CD4-positive, alpha-beta T cell (primary cell): ENCODE data around the gene PRKCG. TPM values are rescaled to one million over a fixed set of nuclear protein-coding genes. Genes with fewer than 3 reads are reported as not detected.

ENCODE experiments used
- ATAC-seq: fragments of 200-7000 bp; cut with Tn5 transposase; one replicate; pipeline ENCODE4 v1.10.0; 2022; ENCODE audit warnings: mild to moderate bottlenecking; ENCODE audit not compliant: poor library complexity
- CTCF ChIA-PET: fragments of 350-600 bp; sonication (Branson Sonifier 250); formaldehyde crosslinking; loops from one replicate; lab custom pipeline; 2021; ENCODE audit warnings: antibody characterized with exemption, inconsistent platforms; lab: Charles Lee
- POLR2A ChIA-PET: fragments of 350-600 bp; sonication (Branson Sonifier 250); formaldehyde crosslinking; loops from one replicate; lab custom pipeline; 2021; ENCODE audit warnings: antibody characterized with exemption, inconsistent platforms; lab: Charles Lee
- DNase-seq, 14 experiments: peaks; one replicate each; pipeline ENCODE4 v3.0.0-alpha.2; 2013 to 2020; ENCODE audit warnings: mixed read lengths in 2 of 14
- H3K27ac ChIP-seq, 2 donors: one replicate each; pipeline versions ENCODE4 v1.5.1 to v1.7.0; 2013; ENCODE audit warnings: low read length in 2 of 2, low read depth in 1 of 2, mild to moderate bottlenecking in 1 of 2
- H3K27me3 ChIP-seq, 2 experiments: 1 replicate in 1 of 2; 2 replicates in 1 of 2; pipeline versions ENCODE4 v1.6.1 to v1.7.0; 2013; ENCODE audit warnings: low read length in 2 of 2, control low read depth in 1 of 2, mild to moderate bottlenecking in 1 of 2, moderate library complexity in 1 of 2; ENCODE audit not compliant: insufficient read depth in 2 of 2, control insufficient read depth in 1 of 2
- H3K36me3 ChIP-seq: one replicate; pipeline ENCODE4 v1.6.1; 2013; ENCODE audit warnings: low read length, control low read depth; ENCODE audit not compliant: insufficient read depth
- H3K4me1 ChIP-seq: one replicate; pipeline ENCODE4 v1.6.1; 2013; ENCODE audit warnings: low read length, control low read depth; ENCODE audit not compliant: insufficient read depth
- H3K4me3 ChIP-seq: one replicate; pipeline ENCODE4 v1.5.1; 2013; ENCODE audit warnings: mild to moderate bottlenecking, low read length, moderate library complexity
- H3K9me3 ChIP-seq, 2 experiments: 1 replicate in 1 of 2; 2 replicates in 1 of 2; pipeline versions ENCODE4 v1.6.1 to v1.7.0; 2013; ENCODE audit warnings: low read length in 2 of 2, mild to moderate bottlenecking in 2 of 2, control low read depth in 1 of 2, moderate library complexity in 1 of 2; ENCODE audit not compliant: control insufficient read depth in 1 of 2, insufficient read depth in 1 of 2
- H3K27ac Mint-ChIP-seq: one replicate; pipeline ENCODE4 v1.8.0; 2020; ENCODE audit warnings: mixed read lengths
- H3K27me3 Mint-ChIP-seq: one replicate; pipeline ENCODE4 v1.8.0; 2021; ENCODE audit warnings: mixed read lengths
- H3K36me3 Mint-ChIP-seq: one replicate; pipeline ENCODE4 v1.8.0; 2021; ENCODE audit warnings: low read depth, mixed read lengths
- H3K4me1 Mint-ChIP-seq: one replicate; pipeline ENCODE4 v1.8.0; 2021; ENCODE audit warnings: low read depth, mixed read lengths
- H3K4me3 Mint-ChIP-seq: one replicate; pipeline ENCODE4 v1.8.0; 2020; ENCODE audit warnings: mild to moderate bottlenecking, mixed read lengths
- H3K9me3 Mint-ChIP-seq: one replicate; pipeline ENCODE4 v1.8.0; 2020; ENCODE audit warnings: mixed read lengths
- intact Hi-C, 2 experiments: fragments of 100-400 bp; cut with DNase I in 1 of 2; cut with micrococcal nuclease in 1 of 2; formaldehyde crosslinking; loops; one replicate each; pipeline versions ENCODE4 v1.15.1 to v1.9.0; 2023 to 2025; cut with DNase I, micrococcal nuclease
- total RNA-seq, 174 experiments: library from RNA in 2 of 174; stranded (reverse) in 2 of 174; gene quantifications; one replicate each; pipeline ENCODE4 v1.2.3 and lab custom pipeline; 2021 to 2026
- TF ChIP-seq, protein P1 (sequence below): fragments of 200-600 bp; IDR thresholded peaks from one replicate; pipeline ENCODE4 v1.8.0; 2022; ENCODE audit warnings: antibody characterized with exemption, mild to moderate bottlenecking

PRKCG gene
- total RNA-seq, 2 experiments from 2014 or later = 1.5 to 1.6 TPM

DNA sequence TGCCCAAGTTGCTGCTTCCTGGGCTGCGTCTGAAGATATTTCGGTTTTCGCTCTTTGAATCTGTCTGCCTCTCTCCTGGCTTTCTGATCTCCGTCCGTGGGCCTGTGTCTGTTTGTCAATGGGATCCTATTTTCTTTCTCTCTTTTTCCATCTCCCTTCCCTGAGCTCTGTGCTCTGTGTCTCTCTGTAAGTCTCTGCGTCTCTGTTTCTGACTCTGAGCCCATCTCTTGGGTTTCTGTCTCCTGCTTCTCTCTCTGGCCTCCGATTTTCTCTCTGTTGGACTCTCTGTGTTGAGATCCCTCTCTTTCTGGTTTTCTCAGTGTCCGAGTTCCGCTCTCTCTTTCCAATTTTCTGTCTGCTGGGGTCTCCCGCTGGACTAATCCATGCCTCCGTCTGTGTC lies 1.7 kb downstream of the PRKCG start:
- peak overlapping the region; percentile 49 for H3K4me3 Mint-ChIP-seq
- peaks cover 10% of the 10 kb centered on the region for H3K4me1 Mint-ChIP-seq
- no peak for DNase-seq
- Histone ChIP-seq H3K27me3 (peaks cover 47 to 53% of the 10 kb centered on the region in 2 experiments), H3K27ac (no peak overlapping the region), H3K4me3 (no peak overlapping the region), H3K9me3 (peaks cover 0 to 11% of the 10 kb centered on the region in 2 experiments), H3K4me1 (peaks cover 40% of the 10 kb centered on the region), H3K36me3 (no peaks in the 10 kb centered on the region)
- peaks cover 33% of the 10 kb centered on the region for H3K27me3 Mint-ChIP-seq
- intact Hi-C loops = loop anchor here in 1 of 2 experiments (2.0 kb wide), 1 partner anchor 19 kb away; no protein-coding TSS in a partner anchor
- H3K36me3 Mint-ChIP-seq = no peaks in the 10 kb centered on the region
- TF ChIP-seq, protein P1, sequence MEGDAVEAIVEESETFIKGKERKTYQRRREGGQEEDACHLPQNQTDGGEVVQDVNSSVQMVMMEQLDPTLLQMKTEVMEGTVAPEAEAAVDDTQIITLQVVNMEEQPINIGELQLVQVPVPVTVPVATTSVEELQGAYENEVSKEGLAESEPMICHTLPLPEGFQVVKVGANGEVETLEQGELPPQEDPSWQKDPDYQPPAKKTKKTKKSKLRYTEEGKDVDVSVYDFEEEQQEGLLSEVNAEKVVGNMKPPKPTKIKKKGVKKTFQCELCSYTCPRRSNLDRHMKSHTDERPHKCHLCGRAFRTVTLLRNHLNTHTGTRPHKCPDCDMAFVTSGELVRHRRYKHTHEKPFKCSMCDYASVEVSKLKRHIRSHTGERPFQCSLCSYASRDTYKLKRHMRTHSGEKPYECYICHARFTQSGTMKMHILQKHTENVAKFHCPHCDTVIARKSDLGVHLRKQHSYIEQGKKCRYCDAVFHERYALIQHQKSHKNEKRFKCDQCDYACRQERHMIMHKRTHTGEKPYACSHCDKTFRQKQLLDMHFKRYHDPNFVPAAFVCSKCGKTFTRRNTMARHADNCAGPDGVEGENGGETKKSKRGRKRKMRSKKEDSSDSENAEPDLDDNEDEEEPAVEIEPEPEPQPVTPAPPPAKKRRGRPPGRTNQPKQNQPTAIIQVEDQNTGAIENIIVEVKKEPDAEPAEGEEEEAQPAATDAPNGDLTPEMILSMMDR = no peak
- no peaks in the 10 kb centered on the region for H3K9me3 Mint-ChIP-seq
- no peak for ATAC-seq
- CTCF ChIA-PET = no interaction called here
- no peak overlapping the region for H3K27ac Mint-ChIP-seq
- POLR2A ChIA-PET = interaction anchor here (0.9 to 1.2 kb wide), 3 partner anchors 9 to 17 kb away, joined by 3 to 4 read pairs (median 3); partner anchors contain the start of gene MYADM

DNA sequence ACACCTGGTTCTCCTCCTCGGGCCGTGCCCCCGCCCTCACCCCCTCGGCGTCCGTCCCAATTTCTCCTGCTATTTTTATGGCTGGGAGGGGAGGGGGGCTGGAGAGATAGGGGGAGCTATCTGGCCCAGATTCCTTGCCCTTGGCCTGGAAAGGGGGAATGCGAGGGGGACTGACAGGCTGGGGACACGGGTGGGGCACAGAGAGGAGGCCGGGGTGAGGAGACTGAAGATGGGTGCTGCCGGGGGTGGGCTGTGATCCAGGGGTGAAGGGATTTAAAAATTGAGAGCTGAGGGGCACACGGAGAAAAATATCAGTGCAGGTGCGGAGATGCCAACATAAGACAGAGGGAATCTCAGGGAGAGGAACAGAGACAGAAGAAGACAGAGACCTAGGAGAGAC lies 2.3 kb downstream of the PRKCG start:
- Histone ChIP-seq H3K9me3 (peaks cover 0 to 7% of the 10 kb centered on the region in 2 experiments), H3K4me3 (no peak overlapping the region), H3K27ac (no peak overlapping the region), H3K4me1 (peaks cover 35% of the 10 kb centered on the region), H3K27me3 (peaks cover 47 to 53% of the 10 kb centered on the region in 2 experiments), H3K36me3 (no peaks in the 10 kb centered on the region)
- POLR2A ChIA-PET = interaction anchor here (1.6 kb wide), 1 partner anchor 17 kb away, joined by 4 read pairs; the partner anchor contains the start of gene MYADM
- CTCF ChIA-PET = no interaction called here
- Mint-ChIP-seq H3K4me3 (peak overlapping the region; percentile 43), H3K27ac (no peak overlapping the region), H3K4me1 (peaks cover 5% of the 10 kb centered on the region), H3K36me3 (no peaks in the 10 kb centered on the region), H3K27me3 (peaks cover 33% of the 10 kb centered on the region), H3K9me3 (no peaks in the 10 kb centered on the region)
- ATAC-seq (no peak), DNase-seq (peak in 1 of 14 experiments; percentile 14)
- intact Hi-C loops = no loop called here
- TF ChIP-seq, protein P1 = no peak

DNA sequence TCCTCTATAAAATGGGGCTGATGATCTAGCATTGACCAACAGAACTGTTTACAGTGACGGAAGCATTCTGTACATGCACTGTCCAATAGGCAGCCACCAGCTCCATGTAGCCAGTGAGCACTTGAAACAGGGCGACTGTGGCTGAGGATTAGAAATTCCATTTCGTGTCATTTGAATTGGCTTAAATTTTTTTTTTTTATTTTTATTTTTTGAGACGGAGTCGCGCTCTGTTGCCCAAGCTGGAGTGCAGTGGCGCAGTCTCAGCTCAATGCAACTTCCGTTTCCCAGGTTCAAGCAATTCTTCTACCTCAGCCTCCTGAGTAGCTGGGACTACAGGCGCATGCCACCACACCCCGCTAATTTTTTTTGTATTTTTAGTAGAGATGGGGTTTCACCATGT lies 3.0 kb downstream of the PRKCG start:
- POLR2A ChIA-PET = interaction anchor here (1.6 kb wide), 1 partner anchor 18 kb away, joined by 4 read pairs; the partner anchor contains the start of gene MYADM
- CTCF ChIA-PET = no interaction called here
- H3K27ac Mint-ChIP-seq = no peak overlapping the region

More for the DNA sequence above, 3.0 kb downstream of the PRKCG start:
- no peak overlapping the region for H3K27ac ChIP-seq
- no peak for ATAC-seq
- intact Hi-C loops = no loop called here
- H3K27me3 ChIP-seq = peaks cover 40 to 46% of the 10 kb centered on the region in 2 experiments
- H3K4me1 Mint-ChIP-seq = peaks cover 5% of the 10 kb centered on the region
- H3K9me3 ChIP-seq = peaks cover 0 to 5% of the 10 kb centered on the region in 2 experiments
- no peaks in the 10 kb centered on the region for H3K36me3 ChIP-seq
- no peak overlapping the region for H3K4me3 Mint-ChIP-seq
- DNase-seq = no peak
- no peaks in the 10 kb centered on the region for H3K36me3 Mint-ChIP-seq
- peaks cover 33% of the 10 kb centered on the region for H3K4me1 ChIP-seq
- H3K27me3 Mint-ChIP-seq = peaks cover 33% of the 10 kb centered on the region
- H3K9me3 Mint-ChIP-seq = no peaks in the 10 kb centered on the region
- TF ChIP-seq, protein P1 = no peak
- H3K4me3 ChIP-seq = no peak overlapping the region
